Neutrophil (primary cell): ENCODE measurements around the gene SMIM23.

ENCODE experiments used
- H3K27ac ChIP-seq: fragments of 200-600 bp; sonication (generic); 2 replicates; pipeline ENCODE4 v1.5.1; 2016; ENCODE audit warnings: mild to moderate bottlenecking, moderate library complexity
- H3K27me3 ChIP-seq: fragments of 200-600 bp; sonication (generic); 2 replicates; pipeline ENCODE4 v1.6.0; 2016; ENCODE audit warnings: mild to moderate bottlenecking
- H3K36me3 ChIP-seq: fragments of 200-600 bp; sonication (generic); 2 replicates; pipeline ENCODE4 v1.5.1; 2017
- H3K4me1 ChIP-seq, 2 experiments: fragments of 200-600 bp in 1 of 2; sonication (generic) in 1 of 2; 1 replicate in 1 of 2; 2 replicates in 1 of 2; pipeline versions ENCODE4 v1.5.1 to v1.6.1; 2013 to 2016; ENCODE audit warnings: low read depth in 1 of 2, low read length in 1 of 2, mild to moderate bottlenecking in 1 of 2, moderate library complexity in 1 of 2; ENCODE audit not compliant: control insufficient read depth in 1 of 2, insufficient read depth in 1 of 2
- H3K4me3 ChIP-seq, 2 experiments: fragments of 200-600 bp in 1 of 2; sonication (generic) in 1 of 2; 1 replicate in 1 of 2; 2 replicates in 1 of 2; pipeline ENCODE4 v1.5.1; 2013 to 2016; ENCODE audit warnings: low read depth in 1 of 2, low read length in 1 of 2, mild to moderate bottlenecking in 1 of 2, moderate library complexity in 1 of 2
- H3K9me3 ChIP-seq: fragments of 200-600 bp; sonication (generic); 2 replicates; pipeline ENCODE4 v1.5.1; 2016
- CTCF ChIP-seq: fragments of 200-600 bp; sonication (generic); IDR thresholded peaks from 2 replicates; pipeline ENCODE4 v1.5.1; 2016; ENCODE audit warnings: antibody characterized with exemption

Gene SMIM23

GRCh38 chr5:171762021-171762608 lies 23.5 kb upstream of the SMIM23 start:
- no peaks in the 10 kb centered on the region for H3K36me3 ChIP-seq
- H3K4me3 ChIP-seq = no peak overlapping the region
- TF ChIP-seq CTCF = no peak
- no peak overlapping the region for H3K27ac ChIP-seq
- peaks cover 6 to 11% of the 10 kb centered on the region in 2 experiments for H3K4me1 ChIP-seq
- no peaks in the 10 kb centered on the region for H3K9me3 ChIP-seq
- no peaks in the 10 kb centered on the region for H3K27me3 ChIP-seq

GRCh38 chr5:171762903-171763302 lies 22.7 kb upstream of the SMIM23 start:
- Histone ChIP-seq H3K9me3 (no peaks in the 10 kb centered on the region), H3K4me1 (peaks cover 6 to 9% of the 10 kb centered on the region in 2 experiments), H3K36me3 (no peaks in the 10 kb centered on the region), H3K27ac (no peak overlapping the region), H3K4me3 (no peak overlapping the region), H3K27me3 (no peaks in the 10 kb centered on the region)
- no peak for TF ChIP-seq CTCF

- Histone ChIP-seq H3K36me3 (no peaks in the 10 kb centered on the region), H3K4me3 (no peak overlapping the region), H3K4me1 (no peaks in the 10 kb centered on the region), H3K27me3 (no peaks in the 10 kb centered on the region), H3K27ac (no peak overlapping the region), H3K9me3 (no peaks in the 10 kb centered on the region)
- no peak for TF ChIP-seq CTCF
Observed at GRCh38 chr5:171764265-171764664, 21.4 kb upstream of the SMIM23 start.

GRCh38 chr5:171766875-171767274 lies 18.7 kb upstream of the SMIM23 start:
- Histone ChIP-seq H3K36me3 (no peaks in the 10 kb centered on the region), H3K27me3 (no peaks in the 10 kb centered on the region), H3K27ac (no peak overlapping the region), H3K9me3 (no peaks in the 10 kb centered on the region), H3K4me3 (no peak overlapping the region), H3K4me1 (peaks cover 8 to 10% of the 10 kb centered on the region in 2 experiments)
- TF ChIP-seq CTCF = no peak

GRCh38 chr5:171770153-171770552 lies 15.5 kb upstream of the SMIM23 start:
- H3K27ac ChIP-seq = peak overlapping the region; percentile 47
- H3K4me3 ChIP-seq = no peak overlapping the region
- no peaks in the 10 kb centered on the region for H3K27me3 ChIP-seq
- no peak for TF ChIP-seq CTCF
- H3K9me3 ChIP-seq = no peaks in the 10 kb centered on the region
- peaks cover 8 to 10% of the 10 kb centered on the region in 2 experiments for H3K4me1 ChIP-seq
- H3K36me3 ChIP-seq = no peaks in the 10 kb centered on the region
